ENCODE results near the gene STUM. TPM values are rescaled to one million over a fixed set of nuclear protein-coding genes. Genes with fewer than 3 reads are reported as not detected.

STUM gene
- total RNA-seq, 1 experiment from 2014 or later = not detected

GRCh38 chr1:226571893-226572292 lies 23.3 kb downstream of the STUM start:
- CTCF ChIA-PET = no interaction called here
- BruUV-seq (replicated peaks) = no TSS peak
- no peaks in the 10 kb centered on the region for H3K4me1 Mint-ChIP-seq (ENCODE audit: low read depth, unreplicated experiment)
- H3K9me3 Mint-ChIP-seq (ENCODE audit: low read depth, unreplicated experiment) = no peaks in the 10 kb centered on the region
- DNase-seq = no peak
- no peak overlapping the region for H3K4me3 Mint-ChIP-seq (ENCODE audit: low read depth, unreplicated experiment)
- TF ChIP-seq CTCF (IDR thresholded peaks at IDR 0.05; ENCODE audit: unreplicated experiment) = no peak
- H3K27me3 Mint-ChIP-seq (ENCODE audit: unreplicated experiment) = peaks cover 69% of the 10 kb centered on the region
- no peak overlapping the region for H3K27ac Mint-ChIP-seq (ENCODE audit: unreplicated experiment)
- intact Hi-C loops (cut with micrococcal nuclease; ENCODE audit: unreplicated experiment) = no loop called here
- no peaks in the 10 kb centered on the region for H3K36me3 Mint-ChIP-seq (ENCODE audit: insufficient read depth, unreplicated experiment)

GRCh38 chr1:226572325-226572726 lies 23.8 kb downstream of the STUM start:
- no peaks in the 10 kb centered on the region for H3K9me3 Mint-ChIP-seq (ENCODE audit: low read depth, unreplicated experiment)
- no peak for TF ChIP-seq CTCF (IDR thresholded peaks at IDR 0.05; ENCODE audit: unreplicated experiment)
- no peak for DNase-seq
- H3K4me3 Mint-ChIP-seq (ENCODE audit: low read depth, unreplicated experiment) = no peak overlapping the region
- CTCF ChIA-PET = no interaction called here
- H3K4me1 Mint-ChIP-seq (ENCODE audit: low read depth, unreplicated experiment) = no peaks in the 10 kb centered on the region
- no peaks in the 10 kb centered on the region for H3K36me3 Mint-ChIP-seq (ENCODE audit: insufficient read depth, unreplicated experiment)
- intact Hi-C loops (cut with micrococcal nuclease; ENCODE audit: unreplicated experiment) = no loop called here
- BruUV-seq (replicated peaks) = no TSS peak
- no peak overlapping the region for H3K27ac Mint-ChIP-seq (ENCODE audit: unreplicated experiment)
- peaks cover 69% of the 10 kb centered on the region for H3K27me3 Mint-ChIP-seq (ENCODE audit: unreplicated experiment)

- Mint-ChIP-seq H3K36me3 (ENCODE audit: insufficient read depth, unreplicated experiment) (no peaks in the 10 kb centered on the region), H3K27ac (ENCODE audit: unreplicated experiment) (no peak overlapping the region), H3K4me1 (ENCODE audit: low read depth, unreplicated experiment) (no peaks in the 10 kb centered on the region), H3K9me3 (ENCODE audit: low read depth, unreplicated experiment) (no peaks in the 10 kb centered on the region), H3K4me3 (ENCODE audit: low read depth, unreplicated experiment) (no peak overlapping the region), H3K27me3 (ENCODE audit: unreplicated experiment) (peaks cover 62% of the 10 kb centered on the region)
- intact Hi-C loops (cut with micrococcal nuclease; ENCODE audit: unreplicated experiment) = no loop called here
- TF ChIP-seq CTCF (IDR thresholded peaks at IDR 0.05; ENCODE audit: unreplicated experiment) = no peak
- no TSS peak for BruUV-seq (replicated peaks)
- no peak for DNase-seq
- CTCF ChIA-PET = no interaction called here
These were observed 25.5 kb downstream of the STUM start for GRCh38 chr1:226574044-226574443.

- Mint-ChIP-seq H3K36me3 (ENCODE audit: insufficient read depth, unreplicated experiment) (no peaks in the 10 kb centered on the region), H3K27me3 (ENCODE audit: unreplicated experiment) (peaks cover 64% of the 10 kb centered on the region), H3K4me1 (ENCODE audit: low read depth, unreplicated experiment) (no peaks in the 10 kb centered on the region), H3K9me3 (ENCODE audit: low read depth, unreplicated experiment) (no peaks in the 10 kb centered on the region), H3K27ac (ENCODE audit: unreplicated experiment) (no peak overlapping the region), H3K4me3 (ENCODE audit: low read depth, unreplicated experiment) (no peak overlapping the region)
- no peak for TF ChIP-seq CTCF (IDR thresholded peaks at IDR 0.05; ENCODE audit: unreplicated experiment)
- intact Hi-C loops (cut with micrococcal nuclease; ENCODE audit: unreplicated experiment) = no loop called here
- no TSS peak for BruUV-seq (replicated peaks)
- CTCF ChIA-PET = no interaction called here
- no peak for DNase-seq
These were observed 26.2 kb downstream of the STUM start for GRCh38 chr1:226574591-226575435.

Data from Calu3 (cell line).